Progenitor cell of endocrine pancreas (in vitro differentiated cells): ENCODE measurements around the gene OR13F1. TPM values are rescaled to one million over a fixed set of nuclear protein-coding genes. Genes with fewer than 3 reads are reported as not detected.

Source experiments
- DNase-seq: peaks from one replicate; pipeline ENCODE4 v3.0.0; 2021; ENCODE audit warnings: low spot score; ENCODE audit not compliant: unreplicated experiment
- H3K27ac Mint-ChIP-seq: 2 replicates; pipeline ENCODE4 v1.8.0; 2021; ENCODE audit warnings: mild to moderate bottlenecking, moderate library complexity, mixed read lengths
- H3K27me3 Mint-ChIP-seq: 2 replicates; pipeline ENCODE4 v1.8.0; 2021; ENCODE audit warnings: mixed read lengths
- H3K36me3 Mint-ChIP-seq: 2 replicates; pipeline ENCODE4 v1.8.0; 2022; ENCODE audit warnings: mixed read lengths; ENCODE audit not compliant: insufficient read depth
- H3K4me1 Mint-ChIP-seq: 2 replicates; pipeline ENCODE4 v1.8.0; 2021; ENCODE audit warnings: low read depth, mixed read lengths
- H3K4me3 Mint-ChIP-seq: 2 replicates; pipeline ENCODE4 v1.8.0; 2021; ENCODE audit warnings: low read depth, mild to moderate bottlenecking, moderate library complexity, mixed read lengths
- H3K9me3 Mint-ChIP-seq: 2 replicates; pipeline ENCODE4 v1.8.0; 2021; ENCODE audit warnings: low read depth, mixed read lengths
- CTCF ChIP-seq: fragments of 200-600 bp; sonication (generic); IDR thresholded peaks from one replicate; pipeline ENCODE4 v1.5.0; 2021; ENCODE audit warnings: antibody characterized with exemption, mild to moderate bottlenecking; ENCODE audit not compliant: unreplicated experiment
- long read RNA-seq: library from polyadenylated mRNA; unstranded; transcript quantifications from one replicate; pipeline ENCODE4 v2.0.0, GENCODE V29; 2020
- total RNA-seq: library from RNA; stranded (reverse); gene quantifications from 2 replicates; pipeline ENCODE4 v1.2.1, GENCODE V29; 2021

Gene OR13F1
- not detected in 2 replicates for total RNA-seq
- long read RNA-seq, partial matches to known transcripts: 0 of 1 reads
- long read RNA-seq, other reads (novel, unspliced or antisense): 1 of 1 reads

DNA sequence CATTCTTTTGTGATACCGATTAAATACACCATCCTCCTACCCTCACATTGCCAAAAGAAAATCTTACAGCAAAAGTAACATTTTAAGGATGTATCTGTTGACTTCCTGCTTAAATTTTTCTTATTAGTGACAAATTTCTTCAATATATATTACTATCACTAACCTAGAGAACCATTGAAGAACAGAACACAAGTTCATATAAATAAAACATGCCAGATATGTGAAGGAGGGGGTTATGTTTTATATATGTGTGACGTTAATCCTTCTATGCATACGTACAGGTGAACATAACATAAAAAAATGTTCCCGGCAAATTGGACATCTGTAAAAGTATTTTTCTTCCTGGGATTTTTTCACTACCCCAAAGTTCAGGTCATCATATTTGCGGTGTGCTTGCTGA lies at the start of gene OR13F1:
Gene OR13F1 (plus strand): TSS at position 301 of the 400 bp plus-strand sequence. CDS start 0 bp downstream, at position 301.
- no peak within 1 kb of the TSS for H3K4me3 Mint-ChIP-seq
- peaks cover 17% of the 10 kb centered on the region for H3K27me3 Mint-ChIP-seq
- peaks cover 20% of the 10 kb centered on the region for H3K9me3 Mint-ChIP-seq
- DNase-seq: no peak
- no peak within 1 kb of the TSS for H3K27ac Mint-ChIP-seq
- H3K4me1 Mint-ChIP-seq: peaks cover 10% of the 10 kb centered on the region
- TF ChIP-seq CTCF: no peak
- peaks cover 6% of the 10 kb centered on the region for H3K36me3 Mint-ChIP-seq

DNA sequence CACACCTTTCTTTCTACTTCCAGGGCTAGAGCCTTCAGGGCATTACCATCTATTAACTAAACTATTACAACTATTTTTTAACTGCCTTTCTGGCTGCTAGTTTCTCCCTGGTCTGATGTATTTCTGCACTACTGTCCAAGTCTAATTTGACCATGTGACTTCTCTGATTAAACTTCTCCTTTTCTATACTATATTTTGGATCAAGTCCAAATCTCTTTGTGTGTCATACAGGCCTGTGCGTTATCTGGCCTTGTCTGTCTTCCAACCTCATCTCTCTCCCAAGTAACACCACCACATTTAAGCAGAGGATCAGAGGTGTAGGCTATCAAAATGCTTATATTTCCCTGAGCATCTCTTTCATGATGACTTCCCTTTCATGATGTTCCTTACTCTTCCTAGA lies 47.2 kb upstream of the OR13F1 start:
- DNase-seq: no peak

DNA sequence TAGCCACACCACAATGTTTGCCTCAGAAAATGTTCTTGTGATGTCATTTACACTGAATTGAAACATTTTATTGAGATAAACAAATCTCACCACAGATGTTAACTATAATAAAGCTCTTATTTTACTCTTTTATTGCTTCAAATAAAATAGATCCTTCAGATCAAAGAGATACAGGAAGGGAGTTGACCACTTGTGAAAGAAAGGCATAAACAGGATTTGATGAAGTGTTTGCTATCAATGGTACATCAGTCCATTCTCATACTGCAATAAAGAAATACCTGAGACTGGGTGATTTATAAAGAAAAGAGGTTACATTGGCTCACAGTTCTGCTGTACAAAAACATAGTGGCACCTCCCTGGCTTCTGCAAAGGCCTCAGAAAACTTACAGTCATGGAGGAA lies 40.2 kb upstream of the OR13F1 start:
- no peak for DNase-seq
- Mint-ChIP-seq H3K27me3 (no peaks in the 10 kb centered on the region), H3K9me3 (peaks cover 11% of the 10 kb centered on the region), H3K27ac (no peak overlapping the region), H3K4me3 (no peak overlapping the region), H3K36me3 (no peaks in the 10 kb centered on the region), H3K4me1 (no peaks in the 10 kb centered on the region)
- TF ChIP-seq CTCF: no peak

More for the DNA sequence above, 47.2 kb upstream of the OR13F1 start:
- no peak overlapping the region for H3K4me3 Mint-ChIP-seq
- no peaks in the 10 kb centered on the region for H3K27me3 Mint-ChIP-seq
- H3K4me1 Mint-ChIP-seq: no peaks in the 10 kb centered on the region
- no peak overlapping the region for H3K27ac Mint-ChIP-seq
- TF ChIP-seq CTCF: no peak
- H3K36me3 Mint-ChIP-seq: no peaks in the 10 kb centered on the region
- H3K9me3 Mint-ChIP-seq: no peaks in the 10 kb centered on the region

DNA sequence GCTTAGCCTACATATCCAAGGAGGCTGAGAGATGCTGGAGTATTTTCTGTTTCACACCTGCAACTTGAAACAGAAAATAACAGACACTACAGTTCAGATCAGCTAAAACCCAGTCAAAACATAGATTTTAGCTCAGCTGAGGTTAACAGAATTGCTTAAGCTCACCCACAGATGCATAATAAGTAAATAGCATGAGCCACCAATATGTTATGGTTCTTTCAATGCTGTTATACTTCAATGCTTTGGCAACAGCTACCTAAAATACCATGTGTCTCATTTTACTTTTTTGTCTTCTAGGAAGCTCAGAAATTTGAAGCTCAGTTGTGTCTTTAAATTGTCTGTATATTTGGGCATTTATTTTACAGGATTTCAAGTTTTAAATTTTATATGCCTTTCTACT lies 35.8 kb upstream of the OR13F1 start:
- H3K4me1 Mint-ChIP-seq: no peaks in the 10 kb centered on the region
- no peak for TF ChIP-seq CTCF
- H3K9me3 Mint-ChIP-seq: peaks cover 11% of the 10 kb centered on the region
- no peaks in the 10 kb centered on the region for H3K36me3 Mint-ChIP-seq
- DNase-seq: no peak
- H3K4me3 Mint-ChIP-seq: no peak overlapping the region
- H3K27me3 Mint-ChIP-seq: no peaks in the 10 kb centered on the region
- no peak overlapping the region for H3K27ac Mint-ChIP-seq

DNA sequence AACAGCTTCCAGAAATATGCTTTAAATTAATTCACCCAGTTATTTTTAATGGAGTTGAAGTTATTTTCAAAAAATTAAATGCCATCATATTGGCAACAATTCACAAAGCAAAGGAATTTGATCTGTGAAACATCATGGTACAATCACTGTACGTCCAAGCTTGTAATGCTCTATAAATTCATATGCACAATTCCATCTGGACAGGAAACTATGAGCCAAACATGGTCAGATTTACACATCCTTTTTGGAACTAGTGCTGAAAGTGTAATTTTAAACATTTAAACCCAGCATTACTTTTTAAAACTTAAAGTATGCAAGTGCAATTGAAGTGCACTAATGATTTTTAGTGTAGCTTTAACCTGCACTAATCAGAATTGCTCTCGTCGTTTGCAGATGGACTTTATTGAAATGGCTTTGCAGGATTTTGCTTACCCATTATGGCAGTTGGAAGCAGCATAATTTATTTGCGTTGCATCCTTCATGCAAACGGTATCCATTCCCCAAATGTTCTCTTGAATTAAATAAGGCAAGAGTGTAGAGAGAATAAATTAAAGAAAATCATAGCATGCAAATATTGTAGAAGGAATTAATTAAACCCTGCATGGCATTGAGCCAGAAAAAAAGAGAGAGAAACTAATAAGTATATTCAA lies 21.0 kb upstream of the OR13F1 start:
- H3K9me3 Mint-ChIP-seq: no peaks in the 10 kb centered on the region
- TF ChIP-seq CTCF: no peak

More for the DNA sequence above, 21.0 kb upstream of the OR13F1 start:
- no peak for DNase-seq
- Mint-ChIP-seq H3K27ac (no peak overlapping the region), H3K27me3 (no peaks in the 10 kb centered on the region), H3K4me1 (no peaks in the 10 kb centered on the region), H3K4me3 (no peak overlapping the region), H3K36me3 (no peaks in the 10 kb centered on the region)
